Prostate gland (tissue), 2 donors: ENCODE data around the gene DCAF8L1.

Source experiments
- POLR2A ChIP-seq: fragments of 450-650 bp; IDR thresholded peaks from one replicate; pipeline ENCODE4 v1.6.1; 2016; ENCODE audit warnings: antibody characterized with exemption, mild to moderate bottlenecking
- POLR2AphosphoS5 ChIP-seq: sonication (generic); formaldehyde crosslinking; IDR thresholded peaks from one replicate; pipeline ENCODE4 v1.6.1; 2017; ENCODE audit warnings: antibody characterized with exemption
- TF ChIP-seq, protein P1 (sequence below), 4 experiments: fragments of 200-600 bp in 2 of 4; fragments of 450-650 bp in 2 of 4; sonication (generic) in 2 of 4; IDR thresholded peaks; 1 replicate in 3 of 4; 2 replicates in 1 of 4; pipeline ENCODE4 v1.5.1; 2016 to 2019; ENCODE audit warnings: antibody characterized with exemption in 4 of 4, mild to moderate bottlenecking in 2 of 4, moderate library complexity in 2 of 4

DNA sequence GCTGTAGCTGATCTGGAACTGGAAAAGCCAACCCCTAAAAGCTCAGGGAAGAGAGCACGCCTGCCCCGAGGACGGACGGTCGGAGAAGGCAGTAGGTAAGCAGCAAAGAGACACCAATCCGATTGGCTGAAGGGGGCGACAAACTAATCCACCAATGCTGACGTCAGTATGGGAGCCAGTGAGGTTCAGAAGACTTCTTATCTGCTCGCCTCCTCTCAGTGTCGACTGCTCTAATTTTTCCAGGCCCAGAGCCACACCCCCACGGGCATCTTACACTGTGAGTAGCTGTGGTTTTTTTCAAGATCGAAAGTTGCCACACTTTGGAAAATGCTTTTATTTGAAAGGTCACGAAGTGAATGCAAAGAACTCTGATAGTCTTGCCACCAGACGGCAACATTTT is at the start of gene DCAF8L1:
- no peak for TF ChIP-seq POLR2A
- TF ChIP-seq, protein P1, sequence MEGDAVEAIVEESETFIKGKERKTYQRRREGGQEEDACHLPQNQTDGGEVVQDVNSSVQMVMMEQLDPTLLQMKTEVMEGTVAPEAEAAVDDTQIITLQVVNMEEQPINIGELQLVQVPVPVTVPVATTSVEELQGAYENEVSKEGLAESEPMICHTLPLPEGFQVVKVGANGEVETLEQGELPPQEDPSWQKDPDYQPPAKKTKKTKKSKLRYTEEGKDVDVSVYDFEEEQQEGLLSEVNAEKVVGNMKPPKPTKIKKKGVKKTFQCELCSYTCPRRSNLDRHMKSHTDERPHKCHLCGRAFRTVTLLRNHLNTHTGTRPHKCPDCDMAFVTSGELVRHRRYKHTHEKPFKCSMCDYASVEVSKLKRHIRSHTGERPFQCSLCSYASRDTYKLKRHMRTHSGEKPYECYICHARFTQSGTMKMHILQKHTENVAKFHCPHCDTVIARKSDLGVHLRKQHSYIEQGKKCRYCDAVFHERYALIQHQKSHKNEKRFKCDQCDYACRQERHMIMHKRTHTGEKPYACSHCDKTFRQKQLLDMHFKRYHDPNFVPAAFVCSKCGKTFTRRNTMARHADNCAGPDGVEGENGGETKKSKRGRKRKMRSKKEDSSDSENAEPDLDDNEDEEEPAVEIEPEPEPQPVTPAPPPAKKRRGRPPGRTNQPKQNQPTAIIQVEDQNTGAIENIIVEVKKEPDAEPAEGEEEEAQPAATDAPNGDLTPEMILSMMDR (IDR thresholded peaks at IDR 0.05): no peak
- no peak for TF ChIP-seq POLR2AphosphoS5
